Stimulated activated CD4-positive, alpha-beta T cell treated with anti-CD3 and anti-CD28 coated beads, Interleukin-4, amount 100 ng/mL, for 24 hours (primary cell): ENCODE data around the gene GOLGA6D.
"Not testable (repeated sequence)": the region's sequence is repeated elsewhere in the genome, so short reads cannot be mapped to it uniquely, and the experiment has no call there.

Experiments used
- DNase-seq: peaks from one replicate; pipeline ENCODE4 v3.0.0-alpha.2; 2020

Gene GOLGA6D

GRCh38 chr15:75333654-75334419 is 51.2 kb downstream of the GOLGA6D start:
- DNase-seq: not testable (repeated sequence)

- DNase-seq: no peak
Measured at GRCh38 chr15:75335313-75335704, 52.7 kb downstream of the GOLGA6D start.

GRCh38 chr15:75335705-75336355 is 53.2 kb downstream of the GOLGA6D start, which contains the start of gene COMMD4:
Gene COMMD4, plus strand, starts transcription at chr15:75336063. Its CDS starts 27 bp downstream, at chr15:75336090.
- peak; percentile 90 for DNase-seq

GRCh38 chr15:75338661-75339240 is 56.1 kb downstream of the GOLGA6D start:
- DNase-seq: no peak

GRCh38 chr15:75339531-75340240 is 57.1 kb downstream of the GOLGA6D start:
- DNase-seq: no peak

GRCh38 chr15:75342221-75342620 is 59.6 kb downstream of the GOLGA6D start:
- no peak for DNase-seq

GRCh38 chr15:75343953-75344352 is 61.3 kb downstream of the GOLGA6D start:
- DNase-seq: not testable (repeated sequence)
